Erythroblast (primary cell): ENCODE results near the gene FMNL1.

Source experiments
- GATA1 ChIP-seq: IDR thresholded peaks from 2 replicates; pipeline ENCODE4 v1.6.1; 2011; ENCODE audit warnings: low read depth, mild to moderate bottlenecking, control low read depth, low read length, moderate library complexity
- POLR2A ChIP-seq: IDR thresholded peaks from 2 replicates; pipeline ENCODE4 v1.6.1; 2011; ENCODE audit warnings: mild to moderate bottlenecking, low read length

GRCh38 chr17:45244725-45245656, 23.3 kb downstream of the FMNL1 start:
- no peak for TF ChIP-seq POLR2A
- TF ChIP-seq GATA1: no peak
